HepG2 (cell line): Measurements from ENCODE around the gene WTAP. TPM values are rescaled to one million over a fixed set of nuclear protein-coding genes. Genes with fewer than 3 reads are reported as not detected.

Experiments
- CHCHD3 ChIP-seq: sonication (generic); formaldehyde crosslinking; IDR thresholded peaks from 2 replicates; pipeline ENCODE4 v1.8.0; 2022; ENCODE audit warnings: mild to moderate bottlenecking, missing genetic modification reagents, moderate library complexity
- ELF3 ChIP-seq: IDR thresholded peaks from 2 replicates; pipeline ENCODE4 v1.6.1; 2016; ENCODE audit warnings: missing genetic modification reagents, missing compliant biosample characterization
- HMG20B ChIP-seq: conservative IDR thresholded peaks from 2 replicates; pipeline ENCODE4 v1.6.1; 2016; ENCODE audit warnings: missing genetic modification reagents, missing compliant biosample characterization
- NAIF1 ChIP-seq: sonication (generic); formaldehyde crosslinking; IDR thresholded peaks from 2 replicates; pipeline ENCODE4 v1.5.0; 2020; ENCODE audit warnings: mild to moderate bottlenecking, missing genetic modification reagents, borderline replicate concordance
- NFKBIZ ChIP-seq: IDR thresholded peaks from 2 replicates; pipeline ENCODE4 v1.6.1; 2018; ENCODE audit warnings: missing genetic modification reagents, missing compliant biosample characterization
- PHF8 ChIP-seq: sonication (generic); formaldehyde crosslinking; IDR thresholded peaks from 2 replicates; pipeline ENCODE4 v1.5.0; 2020; ENCODE audit warnings: missing genetic modification reagents
- RXRA ChIP-seq: sonication (generic); formaldehyde crosslinking; IDR thresholded peaks from 2 replicates; pipeline ENCODE4 v1.5.1; 2020; ENCODE audit warnings: missing genetic modification reagents
- TBX2 ChIP-seq: sonication (generic); formaldehyde crosslinking; IDR thresholded peaks from 2 replicates; pipeline ENCODE4 v1.5.0; 2020; ENCODE audit warnings: missing genetic modification reagents, mild to moderate bottlenecking, borderline replicate concordance
- TGIF2 ChIP-seq: IDR thresholded peaks from 2 replicates; pipeline ENCODE4 v1.6.1; 2016; ENCODE audit warnings: control low read depth, missing compliant biosample characterization
- ZNF496 ChIP-seq: sonication (generic); formaldehyde crosslinking; IDR thresholded peaks from 2 replicates; pipeline ENCODE4 v1.8.1; 2023; ENCODE audit warnings: mild to moderate bottlenecking, moderate library complexity, missing genetic modification reagents; ENCODE audit not compliant: insufficient replicate concordance
- ZNF550 ChIP-seq: sonication (generic); formaldehyde crosslinking; IDR thresholded peaks from 2 replicates; pipeline ENCODE4 v1.4.0; 2020; ENCODE audit warnings: mild to moderate bottlenecking, missing genetic modification reagents, borderline replicate concordance
- ZNF577 ChIP-seq: sonication (generic); formaldehyde crosslinking; IDR thresholded peaks from 2 replicates; pipeline ENCODE4 v1.4.0; 2020; ENCODE audit warnings: mild to moderate bottlenecking, low read depth, missing genetic modification reagents, borderline replicate concordance
- ZNF616 ChIP-seq: sonication (generic); formaldehyde crosslinking; IDR thresholded peaks from 2 replicates; pipeline ENCODE4 v1.5.0; 2020; ENCODE audit warnings: low read depth, mild to moderate bottlenecking, missing genetic modification reagents
- ZNF619 ChIP-seq: sonication (generic); formaldehyde crosslinking; IDR thresholded peaks from 2 replicates; pipeline ENCODE4 v1.4.0; 2020; ENCODE audit warnings: mild to moderate bottlenecking, missing genetic modification reagents
- ZNF747 ChIP-seq: sonication (generic); formaldehyde crosslinking; IDR thresholded peaks from 2 replicates; pipeline ENCODE4 v1.8.1; 2023; ENCODE audit warnings: missing genetic modification reagents, mild to moderate bottlenecking, borderline replicate concordance
- ZNF878 ChIP-seq: sonication (generic); formaldehyde crosslinking; IDR thresholded peaks from 2 replicates; pipeline ENCODE4 v1.8.1; 2023; ENCODE audit warnings: mild to moderate bottlenecking, missing genetic modification reagents, moderate library complexity
- ZSCAN12 ChIP-seq: sonication (generic); formaldehyde crosslinking; IDR thresholded peaks from 2 replicates; pipeline ENCODE4 v1.9.0; 2021; ENCODE audit warnings: mild to moderate bottlenecking, missing genetic modification reagents
- ZSCAN9 ChIP-seq: IDR thresholded peaks from 2 replicates; pipeline ENCODE4 v1.6.1; 2016; ENCODE audit warnings: borderline replicate concordance
- ZZZ3 ChIP-seq: sonication (generic); formaldehyde crosslinking; IDR thresholded peaks from 2 replicates; pipeline ENCODE4 v1.4.0; 2020; ENCODE audit warnings: missing genetic modification reagents, mild to moderate bottlenecking, borderline replicate concordance
- polyA plus RNA-seq, 8 experiments: library from polyadenylated mRNA; depleted of rRNA in 3 of 8; stranded (reverse) in 7 of 8; unstranded in 1 of 8; fragments of >200 nt; fragmentation: Illumina TruSeq in 4 of 8; extraction: Trizol in 4 of 8; gene quantifications; 2 replicates each; pipeline versions ENCODE4 v1.2.1 to v1.2.3, GENCODE V29; 2011 to 2016; ENCODE audit warnings: low read depth in 4 of 8, missing spikeins in 1 of 8, mixed read lengths in 1 of 8; ENCODE audit not compliant: insufficient read depth in 1 of 8
- total RNA-seq, 5 experiments: library from RNA; depleted of rRNA; stranded (reverse); fragments of >200 nt; fragmentation: Illumina TruSeq; extraction: Trizol; gene quantifications; 2 replicates each; pipeline ENCODE4 v1.2.3, GENCODE V29; 2016; ENCODE audit warnings: low read depth in 1 of 5
- TF ChIP-seq, protein P1 (sequence below): sonication (generic); formaldehyde crosslinking; IDR thresholded peaks from 2 replicates; pipeline ENCODE4 v1.9.0; 2022; ENCODE audit warnings: missing genetic modification reagents, mild to moderate bottlenecking, borderline replicate concordance
- TF ChIP-seq, protein P2 (sequence below): sonication (generic); formaldehyde crosslinking; IDR thresholded peaks from 2 replicates; pipeline ENCODE4 v1.8.0; 2022; ENCODE audit warnings: mild to moderate bottlenecking, missing genetic modification reagents; ENCODE audit not compliant: insufficient replicate concordance
- TF ChIP-seq, protein P3 (sequence below): sonication (generic); formaldehyde crosslinking; IDR thresholded peaks from 2 replicates; pipeline ENCODE4 v1.4.0; 2020; ENCODE audit warnings: missing genetic modification reagents
- TF ChIP-seq, protein P4 (sequence below): sonication (generic); formaldehyde crosslinking; IDR thresholded peaks from 2 replicates; pipeline ENCODE4 v1.8.1; 2023; ENCODE audit warnings: missing genetic modification reagents, inconsistent platforms, borderline replicate concordance

The WTAP gene
- total and polyA plus RNA-seq, 2 of the 13 experiments (the other 11 are each of a cell fraction or from before 2014, with no cell fraction given): 31.6 to 167 TPM

DNA sequence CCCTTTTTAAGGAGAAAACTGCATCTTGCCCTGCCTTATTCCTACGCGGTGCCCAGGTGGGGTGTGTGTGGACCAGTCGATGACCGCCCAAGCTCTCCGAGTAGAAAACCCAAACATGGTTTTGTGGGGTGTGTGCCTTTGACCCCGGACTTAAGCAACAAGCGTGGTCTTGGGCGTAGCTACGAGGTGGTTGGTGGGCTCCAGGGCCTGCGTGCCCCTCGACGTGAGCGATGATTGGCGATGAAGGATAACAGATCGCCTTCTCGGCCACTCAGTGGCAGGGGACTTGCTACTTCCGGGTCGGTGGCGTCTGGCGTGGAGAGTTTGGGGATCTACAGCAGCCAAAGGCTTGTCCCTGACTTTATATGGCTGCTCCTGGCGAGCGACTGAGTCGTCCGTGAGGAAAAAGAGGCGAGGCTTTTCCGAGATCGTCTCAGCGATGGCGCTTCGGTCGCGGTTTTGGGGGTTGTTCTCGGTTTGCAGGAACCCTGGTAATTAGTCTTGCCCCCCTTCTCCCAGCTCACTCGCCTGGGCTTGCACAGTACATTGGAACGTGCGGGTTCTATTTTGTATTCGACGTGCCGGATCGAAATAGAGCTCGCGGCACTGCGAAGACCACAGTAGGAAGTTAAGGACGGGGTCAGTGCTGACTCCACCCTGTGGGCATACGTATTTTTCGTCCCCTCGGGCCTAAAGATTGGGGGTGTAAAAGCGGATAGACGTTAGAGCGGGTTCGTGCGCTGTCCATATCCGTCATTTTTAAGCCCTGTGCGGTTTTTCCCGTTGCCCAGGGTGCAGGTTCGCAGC lies 63.0 kb downstream of the WTAP start, which contains the start of gene MRPL18 (continued):
- TF ChIP-seq, protein P1, sequence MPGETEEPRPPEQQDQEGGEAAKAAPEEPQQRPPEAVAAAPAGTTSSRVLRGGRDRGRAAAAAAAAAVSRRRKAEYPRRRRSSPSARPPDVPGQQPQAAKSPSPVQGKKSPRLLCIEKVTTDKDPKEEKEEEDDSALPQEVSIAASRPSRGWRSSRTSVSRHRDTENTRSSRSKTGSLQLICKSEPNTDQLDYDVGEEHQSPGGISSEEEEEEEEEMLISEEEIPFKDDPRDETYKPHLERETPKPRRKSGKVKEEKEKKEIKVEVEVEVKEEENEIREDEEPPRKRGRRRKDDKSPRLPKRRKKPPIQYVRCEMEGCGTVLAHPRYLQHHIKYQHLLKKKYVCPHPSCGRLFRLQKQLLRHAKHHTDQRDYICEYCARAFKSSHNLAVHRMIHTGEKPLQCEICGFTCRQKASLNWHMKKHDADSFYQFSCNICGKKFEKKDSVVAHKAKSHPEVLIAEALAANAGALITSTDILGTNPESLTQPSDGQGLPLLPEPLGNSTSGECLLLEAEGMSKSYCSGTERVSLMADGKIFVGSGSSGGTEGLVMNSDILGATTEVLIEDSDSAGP (CRISPR knock-in tag): peak; percentile 70
- TF ChIP-seq RXRA (peak; percentile 30; the same call in 1 of the 2 replicates), CHCHD3 (CRISPR knock-in tag) (no peak), ZNF496 (CRISPR knock-in tag) (no peak), ZNF747 (CRISPR knock-in tag) (0 out of 2 replicates have a peak, but pooled peaks have one; percentile 23), TGIF2 (CRISPR knock-in tag) (peak; percentile 12; the same call in 1 of the 2 replicates), HMG20B (CRISPR knock-in tag) (no peak), NAIF1 (peak; percentile 98), ZNF550 (0 out of 2 replicates have a peak, but pooled peaks have one; percentile 5), ELF3 (CRISPR knock-in tag) (peak; percentile 76), TBX2 (CRISPR knock-in tag) (peak; percentile 32; the same call in 1 of the 2 replicates), ZZZ3 (CRISPR knock-in tag) (peak; percentile 73; the same call in 1 of the 2 replicates), ZNF577 (CRISPR knock-in tag) (no peak), NFKBIZ (CRISPR knock-in tag) (no peak), ZNF619 (CRISPR knock-in tag) (no peak; the same call in 1 of the 2 replicates), ZNF878 (CRISPR knock-in tag) (peak; percentile 78; the same call in 1 of the 2 replicates), ZNF616 (CRISPR knock-in tag) (no peak), ZSCAN9 (CRISPR knock-in tag) (0 out of 2 replicates have a peak, but pooled peaks have one; percentile 15), PHF8 (peak; percentile 40), ZSCAN12 (CRISPR knock-in tag) (no peak)
- TF ChIP-seq, protein P2, sequence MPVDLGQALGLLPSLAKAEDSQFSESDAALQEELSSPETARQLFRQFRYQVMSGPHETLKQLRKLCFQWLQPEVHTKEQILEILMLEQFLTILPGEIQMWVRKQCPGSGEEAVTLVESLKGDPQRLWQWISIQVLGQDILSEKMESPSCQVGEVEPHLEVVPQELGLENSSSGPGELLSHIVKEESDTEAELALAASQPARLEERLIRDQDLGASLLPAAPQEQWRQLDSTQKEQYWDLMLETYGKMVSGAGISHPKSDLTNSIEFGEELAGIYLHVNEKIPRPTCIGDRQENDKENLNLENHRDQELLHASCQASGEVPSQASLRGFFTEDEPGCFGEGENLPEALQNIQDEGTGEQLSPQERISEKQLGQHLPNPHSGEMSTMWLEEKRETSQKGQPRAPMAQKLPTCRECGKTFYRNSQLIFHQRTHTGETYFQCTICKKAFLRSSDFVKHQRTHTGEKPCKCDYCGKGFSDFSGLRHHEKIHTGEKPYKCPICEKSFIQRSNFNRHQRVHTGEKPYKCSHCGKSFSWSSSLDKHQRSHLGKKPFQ (CRISPR knock-in tag): peak; percentile 72
- TF ChIP-seq, protein P3, sequence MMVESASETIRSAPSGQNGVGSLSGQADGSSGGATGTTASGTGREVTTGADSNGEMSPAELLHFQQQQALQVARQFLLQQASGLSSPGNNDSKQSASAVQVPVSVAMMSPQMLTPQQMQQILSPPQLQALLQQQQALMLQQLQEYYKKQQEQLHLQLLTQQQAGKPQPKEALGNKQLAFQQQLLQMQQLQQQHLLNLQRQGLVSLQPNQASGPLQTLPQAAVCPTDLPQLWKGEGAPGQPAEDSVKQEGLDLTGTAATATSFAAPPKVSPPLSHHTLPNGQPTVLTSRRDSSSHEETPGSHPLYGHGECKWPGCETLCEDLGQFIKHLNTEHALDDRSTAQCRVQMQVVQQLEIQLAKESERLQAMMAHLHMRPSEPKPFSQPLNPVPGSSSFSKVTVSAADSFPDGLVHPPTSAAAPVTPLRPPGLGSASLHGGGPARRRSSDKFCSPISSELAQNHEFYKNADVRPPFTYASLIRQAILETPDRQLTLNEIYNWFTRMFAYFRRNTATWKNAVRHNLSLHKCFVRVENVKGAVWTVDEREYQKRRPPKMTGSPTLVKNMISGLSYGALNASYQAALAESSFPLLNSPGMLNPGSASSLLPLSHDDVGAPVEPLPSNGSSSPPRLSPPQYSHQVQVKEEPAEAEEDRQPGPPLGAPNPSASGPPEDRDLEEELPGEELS (CRISPR knock-in tag): no peak
- TF ChIP-seq, protein P4, sequence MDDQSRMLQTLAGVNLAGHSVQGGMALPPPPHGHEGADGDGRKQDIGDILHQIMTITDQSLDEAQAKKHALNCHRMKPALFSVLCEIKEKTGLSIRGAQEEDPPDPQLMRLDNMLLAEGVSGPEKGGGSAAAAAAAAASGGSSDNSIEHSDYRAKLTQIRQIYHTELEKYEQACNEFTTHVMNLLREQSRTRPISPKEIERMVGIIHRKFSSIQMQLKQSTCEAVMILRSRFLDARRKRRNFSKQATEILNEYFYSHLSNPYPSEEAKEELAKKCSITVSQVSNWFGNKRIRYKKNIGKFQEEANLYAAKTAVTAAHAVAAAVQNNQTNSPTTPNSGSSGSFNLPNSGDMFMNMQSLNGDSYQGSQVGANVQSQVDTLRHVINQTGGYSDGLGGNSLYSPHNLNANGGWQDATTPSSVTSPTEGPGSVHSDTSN: peak; percentile 88; the same call in 1 of the 2 replicates
